GM12801 (cell line): ENCODE results near the gene ZFHX3.

Experiments used
- CTCF ChIP-seq: IDR thresholded peaks from one replicate; pipeline ENCODE4 v1.5.1; 2011; ENCODE audit warnings: control low read depth; ENCODE audit not compliant: insufficient read length; ENCODE audit errors: extremely low read depth

ZFHX3 gene

GRCh38 chr16:73031155-73031866 lies 16.6 kb downstream of the ZFHX3 start:
- TF ChIP-seq CTCF, result no peak

- no peak for TF ChIP-seq CTCF
Measured at GRCh38 chr16:73028721-73029361, 19.1 kb downstream of the ZFHX3 start.

- TF ChIP-seq CTCF, result no peak
Measured at GRCh38 chr16:73028263-73028662, 19.7 kb downstream of the ZFHX3 start.

- TF ChIP-seq CTCF, result no peak
Measured at GRCh38 chr16:73027685-73028111, 20.2 kb downstream of the ZFHX3 start.

- no peak for TF ChIP-seq CTCF
Measured at GRCh38 chr16:73026754-73027684, 20.9 kb downstream of the ZFHX3 start.

GRCh38 chr16:73025856-73026210 lies 22.1 kb downstream of the ZFHX3 start:
- TF ChIP-seq CTCF, result no peak
